AG09319 (cell line): Measurements from ENCODE around the gene PTPRU.
"Not testable (repeated sequence)": the region's sequence is repeated elsewhere in the genome, so short reads cannot be mapped to it uniquely, and the experiment has no call there.

Source experiments
- DNase-seq: peaks from one replicate; pipeline ENCODE4 v3.0.0-alpha.2; 2010; ENCODE audit warnings: low read depth; ENCODE audit errors: extremely low read depth
- TF ChIP-seq, protein P1 (sequence below): IDR thresholded peaks from 2 replicates; pipeline ENCODE4 v1.5.1; 2011; ENCODE audit warnings: low read depth, mild to moderate bottlenecking, inconsistent platforms, low read length, moderate library complexity

The PTPRU gene

DNA sequence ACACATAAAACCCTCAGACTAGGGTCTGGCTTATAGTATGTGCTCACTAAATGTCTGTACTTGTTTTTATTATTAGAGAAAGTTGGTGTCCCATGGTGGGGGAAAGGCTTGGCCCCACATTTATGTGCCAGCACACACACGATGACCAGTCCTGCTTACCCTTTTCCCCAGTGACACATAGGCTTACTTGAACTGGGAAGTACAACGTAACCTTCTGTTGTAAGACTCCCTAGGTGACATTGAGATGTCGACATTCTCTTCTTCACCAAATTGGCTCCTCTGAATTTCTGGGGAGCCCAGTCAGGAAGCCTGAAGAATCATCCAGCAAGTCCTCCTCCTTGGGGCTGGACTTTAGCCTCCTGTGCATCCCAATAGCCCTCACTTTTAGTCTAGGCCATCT is 3.9 kb upstream of the PTPRU start:
- no peak for DNase-seq
- TF ChIP-seq, protein P1, sequence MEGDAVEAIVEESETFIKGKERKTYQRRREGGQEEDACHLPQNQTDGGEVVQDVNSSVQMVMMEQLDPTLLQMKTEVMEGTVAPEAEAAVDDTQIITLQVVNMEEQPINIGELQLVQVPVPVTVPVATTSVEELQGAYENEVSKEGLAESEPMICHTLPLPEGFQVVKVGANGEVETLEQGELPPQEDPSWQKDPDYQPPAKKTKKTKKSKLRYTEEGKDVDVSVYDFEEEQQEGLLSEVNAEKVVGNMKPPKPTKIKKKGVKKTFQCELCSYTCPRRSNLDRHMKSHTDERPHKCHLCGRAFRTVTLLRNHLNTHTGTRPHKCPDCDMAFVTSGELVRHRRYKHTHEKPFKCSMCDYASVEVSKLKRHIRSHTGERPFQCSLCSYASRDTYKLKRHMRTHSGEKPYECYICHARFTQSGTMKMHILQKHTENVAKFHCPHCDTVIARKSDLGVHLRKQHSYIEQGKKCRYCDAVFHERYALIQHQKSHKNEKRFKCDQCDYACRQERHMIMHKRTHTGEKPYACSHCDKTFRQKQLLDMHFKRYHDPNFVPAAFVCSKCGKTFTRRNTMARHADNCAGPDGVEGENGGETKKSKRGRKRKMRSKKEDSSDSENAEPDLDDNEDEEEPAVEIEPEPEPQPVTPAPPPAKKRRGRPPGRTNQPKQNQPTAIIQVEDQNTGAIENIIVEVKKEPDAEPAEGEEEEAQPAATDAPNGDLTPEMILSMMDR, result no peak

DNA sequence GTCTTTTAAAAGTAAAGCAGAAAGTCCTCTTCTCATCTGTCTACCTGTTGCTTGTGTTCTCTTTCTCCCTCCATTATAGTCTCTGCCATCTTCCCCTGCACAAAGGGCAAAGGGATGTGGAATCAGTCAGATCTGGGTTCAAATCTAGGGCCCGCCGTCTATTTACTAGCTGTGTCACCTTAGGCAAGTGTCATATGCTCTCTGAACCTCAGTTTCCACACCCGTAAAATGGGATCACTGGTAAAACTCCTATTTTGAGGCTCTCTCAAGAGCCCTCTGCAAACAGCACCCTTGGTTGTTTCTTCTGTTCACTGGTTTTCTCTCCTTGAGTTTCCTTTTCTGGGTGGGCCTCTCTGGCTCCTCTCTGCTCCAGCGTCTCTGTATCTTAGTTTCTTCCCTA is 2.6 kb upstream of the PTPRU start:
- no peak for DNase-seq
- TF ChIP-seq, protein P1, result no peak

DNA sequence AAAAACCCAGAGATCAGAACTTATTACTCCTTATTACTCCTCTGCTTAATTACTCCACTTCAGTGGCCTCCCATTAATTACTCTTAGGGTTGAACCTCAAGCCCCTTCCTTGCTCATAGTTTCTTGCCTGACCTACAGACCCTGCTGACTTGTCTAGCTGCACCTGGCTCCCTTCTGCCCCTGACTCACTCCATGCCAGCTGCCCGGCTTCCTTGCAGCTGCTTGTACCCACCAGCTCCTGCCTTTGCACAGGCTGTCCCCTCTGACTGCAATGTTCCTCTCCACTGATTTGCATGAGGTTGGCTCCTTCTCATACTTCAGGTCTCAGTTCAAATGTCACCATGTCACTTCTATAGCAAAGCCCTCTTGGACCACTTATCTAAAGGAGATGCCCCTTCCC is 1.9 kb upstream of the PTPRU start:
- TF ChIP-seq, protein P1, result no peak
- no peak for DNase-seq

DNA sequence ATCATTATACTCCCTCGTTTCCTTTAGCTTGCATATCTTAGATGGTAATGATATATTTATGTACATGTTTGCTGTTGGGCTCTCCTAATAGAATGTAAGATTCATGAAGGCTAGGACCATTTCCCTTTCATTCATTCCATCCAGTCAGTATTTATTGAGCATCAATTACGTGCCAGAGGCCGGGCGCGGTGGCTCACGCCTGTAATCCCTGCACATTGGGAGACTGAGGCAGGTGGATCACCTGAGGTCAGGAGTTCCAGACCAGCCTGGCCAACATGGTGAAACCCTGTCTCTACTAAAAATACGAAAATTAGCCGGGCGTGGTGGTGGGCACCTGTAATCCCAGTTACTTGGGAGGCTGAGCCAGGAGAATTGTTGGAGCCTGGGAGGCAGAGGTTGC is 1.4 kb upstream of the PTPRU start:
- not testable (repeated sequence) for DNase-seq

GRCh38 chr1:29236712-29237128 is 398 bp downstream of the PTPRU start:
- TF ChIP-seq, protein P1, result no peak
- DNase-seq, result no peak

DNA sequence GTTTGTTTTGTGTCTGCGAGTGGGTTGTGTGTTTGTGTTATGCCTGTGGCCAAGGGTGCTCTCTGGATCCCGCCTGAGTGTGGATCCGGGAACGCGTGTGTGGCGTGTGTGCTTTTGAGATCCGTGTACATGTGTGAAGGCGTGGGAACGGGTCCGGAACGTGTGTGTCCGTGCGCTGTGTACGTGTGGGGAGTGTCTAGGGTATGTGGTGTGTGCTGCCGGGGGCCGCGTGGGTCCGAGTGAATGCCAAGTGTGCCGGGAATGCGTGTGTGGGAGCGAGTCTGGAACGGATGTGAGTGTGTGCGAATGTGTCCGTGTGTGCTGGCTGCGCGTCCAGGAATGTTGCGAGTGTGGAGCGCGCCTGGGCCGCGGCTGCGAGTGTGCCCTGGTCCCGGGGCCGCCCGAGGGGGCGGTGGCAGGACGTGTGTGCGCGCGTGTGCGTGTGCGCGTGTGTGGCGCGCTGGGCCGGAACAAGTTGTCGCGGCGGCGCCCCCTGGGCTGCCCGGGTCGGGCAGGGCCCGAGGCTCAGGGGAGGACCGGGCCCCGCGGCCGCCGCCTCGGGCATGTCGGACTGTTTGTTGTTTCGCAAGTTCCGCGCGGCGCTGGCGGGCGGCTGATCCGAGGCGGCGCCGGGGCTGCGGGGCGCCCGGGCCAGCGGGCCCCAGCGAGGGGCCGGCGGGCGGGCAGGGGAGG is 953 bp downstream of the PTPRU start:
- TF ChIP-seq, protein P1, result no peak; the same call in 1 of the 2 replicates
- no peak for DNase-seq

DNA sequence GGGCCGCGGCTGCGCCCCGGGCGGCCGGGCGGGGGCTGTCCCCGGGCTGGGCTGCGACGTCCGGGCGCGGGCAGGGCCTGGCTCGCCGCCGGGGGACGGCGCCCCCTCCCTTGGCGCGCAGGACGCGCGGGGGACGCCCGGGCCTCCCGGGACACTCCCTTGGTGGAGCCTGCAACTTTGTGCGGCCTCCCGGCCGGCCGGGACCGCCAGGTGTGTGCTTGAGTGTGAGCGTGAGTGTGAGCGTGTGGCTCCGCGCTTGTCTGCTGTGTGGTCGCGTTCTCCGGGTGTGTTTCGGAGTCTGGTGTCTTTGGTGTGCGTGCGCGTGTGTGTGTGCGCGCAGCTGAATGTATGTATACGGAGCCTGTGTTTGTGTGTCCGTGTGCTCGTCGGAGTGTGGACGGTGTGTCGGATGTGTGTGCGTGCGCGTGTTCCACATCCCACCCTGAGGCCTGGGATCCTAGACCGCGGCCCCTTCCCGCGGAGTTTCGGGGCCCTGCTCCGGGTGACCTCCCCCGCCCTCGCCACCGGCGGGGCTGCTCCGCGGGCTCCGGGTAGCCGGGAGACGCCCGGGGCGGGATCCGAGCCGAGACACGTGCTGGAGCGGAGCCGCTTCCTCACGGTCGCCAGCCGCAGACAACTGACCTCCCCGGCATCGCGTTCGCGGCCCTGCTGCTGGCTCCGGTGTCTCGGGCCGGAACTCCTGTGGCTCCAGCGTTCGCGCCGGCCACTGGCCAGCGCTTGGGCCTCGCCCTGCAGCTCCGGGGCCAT is 1.7 kb downstream of the PTPRU start:
- TF ChIP-seq, protein P1, result no peak
- DNase-seq, result no peak
